ENCODE results near the gene KRTAP19-8. TPM values are rescaled to one million over a fixed set of nuclear protein-coding genes. Genes with fewer than 3 reads are reported as not detected.

The KRTAP19-8 gene
- polyA plus RNA-seq, 3 donors: not detected

- no peaks in the 10 kb centered on the region for H4K20me1 ChIP-seq (ENCODE audit: insufficient read depth, low read length)
- H3K27ac ChIP-seq (ENCODE audit: low read depth in 1 of 2, low read length in 2 of 2): no peak overlapping the region
- DNase-seq: no peak
- H3K9me3 ChIP-seq (replicated peaks in 1 of 2; ENCODE audit: control insufficient read depth in 1 of 2, insufficient read depth in 1 of 2, low read length in 2 of 2): no peaks in the 10 kb centered on the region
- no peaks in the 10 kb centered on the region for H3K36me3 Mint-ChIP-seq
- intact Hi-C loops (cut with micrococcal nuclease): no loop called here
- peaks cover under 1 to 8% (median 2%) of the 10 kb centered on the region in 3 donors for H3K27me3 Mint-ChIP-seq (ENCODE audit: low read depth in 3 of 3)
- no peaks in the 10 kb centered on the region for H3K4me1 Mint-ChIP-seq
- peaks cover 0 to 18% (median 3%) of the 10 kb centered on the region in 7 donors for H3K9me3 Mint-ChIP-seq
- no peak overlapping the region for H3K4me3 ChIP-seq (replicated peaks in 1 of 3; ENCODE audit: low read depth in 2 of 3, low read length in 3 of 3)
- H3K79me2 ChIP-seq (ENCODE audit: insufficient read depth, low read length): no peaks in the 10 kb centered on the region
- no peak overlapping the region for H3K9ac ChIP-seq (ENCODE audit: insufficient read depth, low read length, poor library complexity, severe bottlenecking)
- H3K4me3 Mint-ChIP-seq: no peak overlapping the region
- H3K27ac Mint-ChIP-seq: no peak overlapping the region
- H3K36me3 ChIP-seq (replicated peaks in 1 of 2; ENCODE audit: control insufficient read depth in 1 of 2, insufficient read depth in 2 of 2, low read length in 2 of 2): no peaks in the 10 kb centered on the region
- H3K4me1 ChIP-seq (ENCODE audit: control insufficient read depth in 1 of 2, insufficient read depth in 2 of 2, low read length in 2 of 2): no peaks in the 10 kb centered on the region
- no peaks in the 10 kb centered on the region for H3K27me3 ChIP-seq (ENCODE audit: control insufficient read depth in 2 of 2, insufficient read depth in 2 of 2, low read length in 2 of 2)
- H2AFZ ChIP-seq (ENCODE audit: insufficient read depth, low read depth, low read length, poor library complexity, severe bottlenecking): no peak overlapping the region
- no CpG with 5 or more reads among the region's 3 CpGs for WGBS (ENCODE audit: insufficient coverage)
- H3K4me2 ChIP-seq (replicated peaks; ENCODE audit: extremely low read depth, low read length, poor library complexity, severe bottlenecking): no peak overlapping the region
- no peak for TF ChIP-seq CTCF (IDR thresholded peaks at IDR 0.05)
Observed at GRCh38 chr21:31045841-31046240, 7.6 kb upstream of the KRTAP19-8 start.

GRCh38 chr21:31043471-31043870 is 5.2 kb upstream of the KRTAP19-8 start:
- Mint-ChIP-seq H3K9me3 (peaks cover 0 to 18% (median 3%) of the 10 kb centered on the region in 7 donors), H3K4me1 (no peaks in the 10 kb centered on the region), H3K36me3 (no peaks in the 10 kb centered on the region), H3K4me3 (no peak overlapping the region), H3K27ac (no peak overlapping the region), H3K27me3 (ENCODE audit: low read depth in 3 of 3) (peaks cover 2 to 8% (median 3%) of the 10 kb centered on the region in 3 donors)
- Histone ChIP-seq H3K9ac (ENCODE audit: insufficient read depth, low read length, poor library complexity, severe bottlenecking) (no peak overlapping the region), H3K4me1 (ENCODE audit: control insufficient read depth in 1 of 2, insufficient read depth in 2 of 2, low read length in 2 of 2) (no peaks in the 10 kb centered on the region), H3K9me3 (replicated peaks in 1 of 2; ENCODE audit: control insufficient read depth in 1 of 2, insufficient read depth in 1 of 2, low read length in 2 of 2) (no peaks in the 10 kb centered on the region), H3K27me3 (ENCODE audit: control insufficient read depth in 2 of 2, insufficient read depth in 2 of 2, low read length in 2 of 2) (no peaks in the 10 kb centered on the region), H3K79me2 (ENCODE audit: insufficient read depth, low read length) (no peaks in the 10 kb centered on the region), H3K27ac (ENCODE audit: low read depth in 1 of 2, low read length in 2 of 2) (no peak overlapping the region), H3K36me3 (replicated peaks in 1 of 2; ENCODE audit: control insufficient read depth in 1 of 2, insufficient read depth in 2 of 2, low read length in 2 of 2) (no peaks in the 10 kb centered on the region), H4K20me1 (ENCODE audit: insufficient read depth, low read length) (no peaks in the 10 kb centered on the region), H3K4me2 (replicated peaks; ENCODE audit: extremely low read depth, low read length, poor library complexity, severe bottlenecking) (no peak overlapping the region), H2AFZ (ENCODE audit: insufficient read depth, low read depth, low read length, poor library complexity, severe bottlenecking) (no peak overlapping the region), H3K4me3 (replicated peaks in 1 of 3; ENCODE audit: low read depth in 2 of 3, low read length in 3 of 3) (no peak overlapping the region)
- DNase-seq: no peak
- WGBS (ENCODE audit: insufficient coverage): 100% methylated on average over 2 of the region's 5 CpGs
- no peak for TF ChIP-seq CTCF (IDR thresholded peaks at IDR 0.05)
- intact Hi-C loops (cut with micrococcal nuclease): no loop called here
